ENCODE results near the gene WNK2.
"Not testable (repeated sequence)": the region's sequence is repeated elsewhere in the genome, so short reads cannot be mapped to it uniquely, and the experiment has no call there.

Gene WNK2

DNA sequence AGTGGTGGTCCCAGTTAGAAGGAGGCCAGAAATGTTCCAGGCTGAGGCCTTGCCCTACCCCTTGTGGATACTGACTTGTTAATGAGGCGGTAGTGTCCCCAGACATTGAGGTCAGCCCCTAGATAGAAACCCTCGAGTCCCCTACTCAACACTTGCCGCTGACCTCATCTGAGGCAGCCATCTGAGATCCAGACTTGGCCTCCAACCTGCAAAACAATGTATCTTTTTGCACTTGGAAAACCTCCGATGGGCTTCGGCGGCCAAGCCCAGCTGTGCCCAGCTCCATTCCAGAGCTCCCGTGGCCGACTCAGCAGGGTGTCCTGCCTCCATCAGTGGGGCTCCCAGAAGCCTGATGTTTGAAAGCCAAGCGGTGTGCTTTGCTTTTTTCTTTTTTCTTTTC is 122.1 kb downstream of the WNK2 start:
- DNase-seq (ENCODE audit: low read depth, low spot score), result no peak

DNA sequence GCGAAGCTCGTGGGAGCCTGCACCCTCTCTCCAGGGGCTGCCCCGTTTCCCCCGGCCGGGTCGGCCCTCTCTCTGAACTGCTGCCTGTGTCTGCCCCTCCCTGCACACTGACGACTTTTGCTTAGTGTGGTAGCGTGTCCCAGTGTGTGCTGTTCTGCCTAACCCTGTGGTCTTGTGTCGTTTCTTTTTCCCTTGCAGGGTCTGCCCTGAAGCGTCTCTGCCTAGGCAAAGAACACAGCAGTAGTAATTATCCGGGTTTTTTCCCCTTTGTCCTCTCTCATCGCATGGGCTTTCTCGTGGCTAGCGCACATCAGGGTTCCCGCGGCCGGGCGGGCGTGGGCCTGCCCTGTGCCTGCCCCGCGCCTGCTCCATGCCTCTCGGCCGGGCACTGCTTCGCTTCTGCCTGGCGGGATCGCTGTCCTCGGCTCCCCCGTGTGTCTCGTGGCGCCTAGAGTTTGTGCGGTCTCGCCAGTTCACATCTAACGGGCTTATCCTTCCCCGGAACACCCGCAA is 122.7 kb downstream of the WNK2 start:
- DNase-seq (ENCODE audit: low read depth, low spot score), result no peak

DNA sequence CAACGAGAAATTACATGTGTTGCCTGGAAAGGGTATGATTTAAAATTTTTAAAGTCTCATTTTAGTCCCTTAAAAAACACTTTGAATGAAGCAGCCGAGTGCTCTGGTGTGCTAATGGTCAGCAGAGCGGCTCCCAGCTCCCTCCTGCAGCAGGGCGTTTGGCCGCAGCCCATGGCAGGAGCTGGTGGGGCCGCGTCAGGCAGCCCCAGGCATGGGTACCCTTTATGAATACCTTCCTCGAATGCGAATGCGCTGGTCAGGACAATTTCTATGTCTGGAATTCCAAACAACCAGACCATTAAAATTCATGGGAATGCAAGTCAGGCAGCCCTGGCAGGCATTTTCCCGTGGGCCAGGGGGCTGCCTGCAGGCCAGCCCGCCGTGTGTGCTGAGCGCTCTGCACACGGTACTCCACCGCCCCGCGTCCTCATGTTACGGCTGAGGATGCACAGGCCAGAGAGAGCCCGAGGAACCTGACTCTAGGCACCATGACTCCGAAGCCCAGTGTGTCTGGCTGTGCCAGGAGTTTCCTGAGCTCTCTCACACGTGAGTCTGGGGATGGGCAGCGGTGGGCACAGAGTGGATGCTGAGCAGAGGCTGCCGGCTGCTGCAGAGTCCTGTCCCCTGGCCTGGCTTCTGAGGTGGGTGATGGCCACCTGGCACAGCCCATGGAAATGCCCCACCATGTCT is 123.7 kb downstream of the WNK2 start:
- DNase-seq (ENCODE audit: low read depth, low spot score), result no peak

- DNase-seq (ENCODE audit: low read depth, low spot score), result no peak
These were observed 124.2 kb downstream of the WNK2 start for GRCh38 chr9:93308158-93308602.

DNA sequence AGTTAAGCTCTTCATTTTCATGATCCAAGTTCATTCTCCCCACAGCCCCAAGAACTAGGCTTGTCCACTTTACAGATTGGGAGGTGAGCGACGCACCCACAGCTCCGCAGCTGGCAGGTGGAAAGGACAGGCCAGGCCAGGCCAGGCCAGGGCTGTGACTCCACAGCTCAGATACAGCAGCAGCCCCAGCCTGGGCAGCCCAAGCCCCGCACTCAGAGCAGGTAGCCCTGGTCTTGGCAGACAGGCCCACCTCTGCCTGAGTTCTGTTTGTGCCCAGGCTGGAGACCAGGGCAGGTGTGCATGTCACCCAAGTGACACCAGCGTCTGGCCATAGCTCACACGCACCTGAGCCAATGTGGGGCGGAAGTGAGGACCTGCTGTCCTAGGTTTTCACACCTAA is 124.7 kb downstream of the WNK2 start:
- no peak for DNase-seq (ENCODE audit: low read depth, low spot score)

DNA sequence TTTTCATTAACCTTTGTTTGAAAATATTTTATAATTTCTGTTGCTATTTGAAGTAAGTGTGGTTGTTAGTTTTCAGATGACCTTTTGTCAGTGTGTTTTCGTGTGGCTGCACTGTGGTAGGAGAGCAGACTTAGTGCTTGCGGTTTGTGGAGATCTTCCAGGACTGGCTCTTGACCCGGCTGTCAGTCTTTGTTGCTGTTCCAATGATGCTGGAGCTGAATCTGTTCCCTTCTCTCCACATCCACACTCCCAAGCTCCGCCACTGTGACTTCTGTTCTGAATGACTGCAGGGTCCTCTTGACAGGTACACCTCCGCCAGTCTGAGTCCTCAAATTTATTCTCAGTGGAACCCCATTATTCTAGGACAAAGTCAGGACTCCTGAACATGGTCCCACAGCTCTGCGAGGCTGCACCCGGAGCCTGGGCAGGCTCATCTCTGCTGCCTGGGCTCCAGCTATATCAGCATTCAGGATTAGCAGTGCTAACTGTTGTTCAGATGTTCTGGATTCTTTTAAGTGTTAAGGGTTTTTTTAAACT is 126.0 kb downstream of the WNK2 start:
- DNase-seq (ENCODE audit: low read depth, low spot score), result no peak

DNA sequence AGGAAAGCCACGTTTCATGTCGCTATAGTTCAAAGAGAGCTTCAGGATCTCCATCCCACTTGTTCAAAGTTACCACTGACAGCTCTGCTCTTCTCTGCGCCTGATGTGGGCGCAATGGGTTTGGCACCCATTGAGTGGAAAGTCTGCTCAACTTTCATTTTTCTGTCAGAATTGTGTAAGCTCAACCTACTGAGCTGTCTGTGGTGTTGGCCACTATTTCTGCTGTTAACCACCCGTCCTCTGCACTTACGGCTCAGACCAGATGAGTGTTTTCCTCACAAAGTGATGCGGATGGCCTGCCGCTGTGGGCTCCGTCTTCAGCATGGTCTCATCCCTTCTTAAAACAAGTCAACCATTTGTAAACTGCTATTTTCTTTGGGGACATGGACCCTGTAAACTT is 131.2 kb downstream of the WNK2 start:
- no peak for DNase-seq (ENCODE audit: low read depth, low spot score)

DNA sequence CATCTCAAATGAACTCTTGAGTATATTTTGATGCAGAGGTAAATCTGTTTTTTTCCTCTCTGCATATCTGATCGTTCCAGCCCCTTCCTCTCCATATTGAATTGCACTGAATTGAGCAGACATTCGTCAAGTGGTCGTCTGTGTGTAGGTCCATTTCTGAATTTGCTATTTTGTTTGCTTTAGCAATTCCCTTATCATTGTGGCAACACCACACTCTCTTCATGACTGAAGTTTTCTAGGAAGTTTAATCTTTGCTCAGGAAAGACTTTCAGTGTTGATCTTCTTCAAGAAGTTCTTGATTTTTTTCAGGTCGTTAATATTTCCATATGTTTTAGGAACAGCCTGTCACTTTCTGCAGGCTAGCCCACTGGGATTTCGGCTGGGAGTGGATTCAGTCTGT is 132.0 kb downstream of the WNK2 start:
- no peak for DNase-seq (ENCODE audit: low read depth, low spot score)

GRCh38 chr9:93316726-93317494 is 133.0 kb downstream of the WNK2 start:
- no peak for DNase-seq (ENCODE audit: low read depth, low spot score)

DNA sequence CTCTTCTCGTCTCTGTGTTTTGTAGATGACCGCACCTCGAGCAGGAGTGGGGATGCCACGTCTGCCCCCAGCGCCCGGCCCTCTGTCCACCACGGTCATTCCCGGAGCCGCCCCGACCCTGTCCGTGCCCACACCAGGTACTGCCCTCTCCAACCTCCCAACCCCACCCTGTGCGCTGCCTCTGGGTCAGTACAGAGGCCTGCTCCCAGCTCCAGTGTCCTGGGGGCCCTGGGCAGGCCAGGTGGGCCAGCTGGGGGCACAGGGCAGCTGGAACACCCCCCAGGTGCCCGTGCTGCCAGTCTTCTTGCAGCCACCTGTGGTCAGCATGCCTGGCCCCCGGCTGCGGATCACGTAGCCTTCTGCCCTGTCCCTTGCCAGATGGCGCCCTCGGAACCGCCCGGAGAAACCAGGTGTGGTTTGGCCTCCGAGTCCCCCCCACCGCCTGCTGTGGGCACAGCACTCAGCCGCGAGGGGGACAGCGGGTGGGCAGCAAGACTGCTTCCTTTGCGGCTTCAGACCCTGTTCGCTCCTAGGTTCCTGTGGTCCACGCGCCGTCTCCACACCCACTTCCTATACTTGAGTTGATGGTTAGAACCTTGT is 133.7 kb downstream of the WNK2 start:
- DNase-seq (ENCODE audit: low read depth, low spot score), result no peak

- DNase-seq (ENCODE audit: low read depth, low spot score), result no peak
These were observed 134.5 kb downstream of the WNK2 start for GRCh38 chr9:93318480-93318879.

DNA sequence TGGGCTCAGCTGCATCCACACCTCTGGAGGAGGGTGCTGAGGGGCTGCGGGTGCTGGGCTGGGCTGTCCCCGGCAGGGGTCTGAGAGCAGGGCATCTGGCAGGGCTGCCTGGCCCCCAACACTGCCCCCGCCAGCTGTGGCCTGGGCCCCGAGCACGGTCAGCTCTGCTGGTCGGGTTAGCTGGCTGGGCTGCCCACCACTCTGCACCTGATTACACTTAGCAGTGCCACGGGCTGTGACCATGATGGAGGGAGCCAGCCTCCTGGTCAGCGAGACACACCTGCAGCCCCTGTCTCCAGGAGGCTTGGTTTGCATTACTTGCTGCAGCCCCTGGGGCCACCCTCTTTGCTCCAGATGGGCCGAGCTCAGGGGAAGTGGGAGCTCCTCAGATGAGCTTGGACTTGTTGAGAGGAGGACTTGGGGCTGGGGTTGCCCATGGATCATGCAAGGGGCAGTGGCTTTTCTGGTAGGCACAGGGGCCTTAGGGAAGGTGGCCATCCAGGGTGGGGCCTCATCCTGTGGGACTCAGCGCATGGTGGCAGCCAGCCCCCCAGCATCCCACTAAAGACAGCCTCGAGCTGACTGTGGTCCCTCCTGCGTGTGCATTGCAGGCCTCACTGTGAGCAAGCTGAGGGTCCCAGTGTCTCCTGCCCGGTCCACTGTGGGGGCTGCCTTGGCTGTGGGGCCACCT is 135.5 kb downstream of the WNK2 start:
- DNase-seq (ENCODE audit: low read depth, low spot score), result no peak

DNA sequence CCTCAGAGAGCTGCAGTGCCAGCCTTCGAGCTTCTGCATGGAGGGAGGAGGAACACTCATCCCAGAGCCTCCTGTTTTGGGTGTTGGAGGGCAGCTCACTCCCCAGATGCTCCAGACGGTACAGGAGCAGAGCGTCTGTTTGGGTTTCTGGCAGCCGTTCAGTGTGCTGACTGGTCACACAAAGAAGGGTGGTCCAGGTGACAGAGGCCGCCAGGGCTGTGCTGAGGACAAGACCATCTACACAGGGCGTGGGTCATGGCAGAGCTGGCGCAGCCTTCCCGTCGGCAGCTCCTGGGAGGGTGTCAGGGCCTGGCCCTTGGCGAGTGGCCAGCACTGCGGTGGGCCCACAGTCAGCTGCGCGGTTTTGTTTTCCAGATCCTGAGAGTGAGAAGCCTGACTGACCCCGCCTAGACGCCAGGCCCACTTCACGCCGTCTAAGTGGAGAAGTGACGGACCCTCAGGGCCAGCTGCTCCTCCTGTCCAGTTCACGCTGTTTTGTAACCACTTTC is 136.1 kb downstream of the WNK2 start:
- DNase-seq (ENCODE audit: low read depth, low spot score), result no peak

DNA sequence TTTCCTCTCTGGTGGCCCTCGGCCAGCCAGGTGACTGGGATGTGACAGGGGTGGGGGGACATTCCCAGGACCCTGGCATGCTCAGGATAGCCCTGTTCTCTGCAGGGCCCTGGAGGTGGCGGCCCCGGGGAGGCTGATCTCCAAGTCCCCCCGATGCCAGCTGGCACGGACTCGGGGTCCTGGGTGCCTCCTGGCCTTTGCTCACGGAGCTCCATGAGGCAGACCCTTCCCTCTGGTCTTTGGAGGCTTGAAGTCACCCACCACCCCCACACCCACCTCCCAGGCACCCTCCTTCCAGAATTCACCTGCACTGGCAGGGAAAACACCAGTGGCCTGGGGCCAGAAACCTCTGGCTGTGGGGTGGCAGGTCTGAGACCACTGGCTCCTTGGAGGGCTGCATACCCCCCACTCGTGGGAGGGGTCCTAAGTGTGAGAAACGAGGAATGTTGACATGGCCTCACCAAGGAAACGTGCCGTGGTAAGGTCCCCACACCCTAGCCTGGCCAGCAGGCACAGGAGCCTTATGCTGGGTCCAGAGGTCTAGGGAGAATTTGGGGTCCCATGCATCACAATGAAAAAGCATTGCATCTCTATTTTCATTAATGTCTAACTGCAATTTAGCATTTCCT is 136.8 kb downstream of the WNK2 start:
- no peak for DNase-seq (ENCODE audit: low read depth, low spot score)

GRCh38 chr9:93321220-93321610 is 137.3 kb downstream of the WNK2 start:
- no peak for DNase-seq (ENCODE audit: low read depth, low spot score)

DNA sequence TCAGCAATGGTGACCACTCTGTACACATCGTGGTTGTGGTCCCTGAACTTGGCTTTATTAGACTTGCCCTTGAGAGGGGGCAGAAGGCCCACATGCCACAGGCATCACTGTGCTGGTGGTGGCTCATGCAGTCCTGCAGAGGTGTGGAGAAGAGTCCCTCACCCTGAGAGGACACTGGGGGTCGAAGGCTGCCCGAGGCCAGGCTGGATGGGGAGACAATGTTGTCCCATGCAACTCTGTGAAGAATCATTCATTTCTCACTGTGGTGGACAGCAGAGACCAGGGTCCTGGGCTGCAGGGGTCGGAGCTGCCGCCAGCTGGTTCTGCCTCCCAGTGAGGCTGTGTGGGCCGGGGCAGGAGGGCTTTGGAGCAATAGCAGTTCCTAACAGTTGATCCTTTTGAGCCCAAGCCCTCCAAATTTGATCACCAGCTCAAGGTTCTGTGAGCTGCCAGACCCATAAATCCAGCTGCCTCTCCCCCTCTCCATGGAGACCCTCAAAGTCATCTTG is 139.6 kb downstream of the WNK2 start:
- DNase-seq (ENCODE audit: low read depth, low spot score), result not testable (repeated sequence)

GRCh38 chr9:93324191-93324834 is 140.4 kb downstream of the WNK2 start:
- DNase-seq (ENCODE audit: low read depth, low spot score), result no peak

GRCh38 chr9:93325307-93326035 is 141.5 kb downstream of the WNK2 start:
- DNase-seq (ENCODE audit: low read depth, low spot score), result no peak

- DNase-seq (ENCODE audit: low read depth, low spot score), result no peak
These were observed 142.1 kb downstream of the WNK2 start for GRCh38 chr9:93326056-93326455.

DNA sequence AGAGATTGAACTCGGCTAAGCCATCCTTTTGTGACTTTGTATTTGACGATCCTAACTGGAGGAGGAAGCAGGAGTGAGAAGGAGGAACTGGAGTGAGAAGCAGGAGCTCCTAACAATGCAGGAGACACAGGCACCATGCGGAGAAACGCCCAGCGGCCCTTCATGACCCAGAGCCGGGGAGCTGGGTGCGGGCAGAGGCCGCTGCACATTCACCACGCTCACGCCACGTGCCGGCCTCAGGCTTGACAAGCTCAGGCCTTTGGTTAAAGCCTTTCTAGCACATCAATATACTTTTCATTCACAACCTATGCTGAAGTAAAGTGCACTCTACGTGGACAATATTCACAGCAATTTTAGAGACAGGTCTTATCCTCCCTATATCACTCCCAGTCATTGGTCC is 142.7 kb downstream of the WNK2 start:
- DNase-seq (ENCODE audit: low read depth, low spot score), result no peak

Measured in brain pericyte (primary cell).